ENCODE data around the gene EYS.
"Not testable (repeated sequence)": the region's sequence is repeated elsewhere in the genome, so short reads cannot be mapped to it uniquely, and the experiment has no call there.

The EYS gene

GRCh38 chr6:65064844-65065243 is 642.2 kb downstream of the EYS start:
- DNase-seq: no peak

- DNase-seq: no peak
These were observed 647.5 kb downstream of the EYS start for GRCh38 chr6:65059568-65059967.

- DNase-seq: no peak
These were observed 651.5 kb downstream of the EYS start for GRCh38 chr6:65055545-65055944.

GRCh38 chr6:65052626-65053025 is 654.4 kb downstream of the EYS start:
- no peak for DNase-seq

GRCh38 chr6:65045801-65046200 is 661.2 kb downstream of the EYS start:
- DNase-seq: no peak

GRCh38 chr6:65014006-65014405 is 693.0 kb downstream of the EYS start:
- no peak for DNase-seq

- no peak for DNase-seq
These were observed 700.2 kb downstream of the EYS start for GRCh38 chr6:65006788-65007187.

GRCh38 chr6:65004283-65004682 is 702.7 kb downstream of the EYS start:
- no peak for DNase-seq

- not testable (repeated sequence) for DNase-seq
These were observed 704.1 kb downstream of the EYS start for GRCh38 chr6:65002882-65003281.

GRCh38 chr6:65000815-65001214 is 706.2 kb downstream of the EYS start:
- no peak for DNase-seq

- no peak for DNase-seq
These were observed 708.8 kb downstream of the EYS start for GRCh38 chr6:64998204-64998603.

- no peak for DNase-seq
These were observed 710.7 kb downstream of the EYS start for GRCh38 chr6:64996301-64996700.

- DNase-seq: no peak
These were observed 716.2 kb downstream of the EYS start for GRCh38 chr6:64990652-64991304.

- no peak for DNase-seq
These were observed 718.9 kb downstream of the EYS start for GRCh38 chr6:64988148-64988547.

GRCh38 chr6:64987066-64987465 is 720.0 kb downstream of the EYS start:
- DNase-seq: no peak

- no peak for DNase-seq
These were observed 721.3 kb downstream of the EYS start for GRCh38 chr6:64985726-64986125.

- no peak for DNase-seq
These were observed 722.1 kb downstream of the EYS start for GRCh38 chr6:64984948-64985347.

GRCh38 chr6:64983089-64983488 is 723.9 kb downstream of the EYS start:
- DNase-seq: no peak

GRCh38 chr6:64973142-64973541 is 733.9 kb downstream of the EYS start:
- DNase-seq: no peak

- DNase-seq: no peak
These were observed 737.9 kb downstream of the EYS start for GRCh38 chr6:64969139-64969538.

- no peak for DNase-seq
These were observed 751.6 kb downstream of the EYS start for GRCh38 chr6:64955435-64955848.

- no peak for DNase-seq
These were observed 757.8 kb downstream of the EYS start for GRCh38 chr6:64949257-64949656.

- no peak for DNase-seq
These were observed 758.8 kb downstream of the EYS start for GRCh38 chr6:64948261-64948660.

GRCh38 chr6:64945450-64945849 is 761.6 kb downstream of the EYS start:
- DNase-seq: no peak

- no peak for DNase-seq
These were observed 774.5 kb downstream of the EYS start for GRCh38 chr6:64932486-64932885.

- no peak for DNase-seq
These were observed 776.3 kb downstream of the EYS start for GRCh38 chr6:64930681-64931080.
